Activated gamma-delta T cell (primary cell): ENCODE measurements around the gene FGF5.
"Not testable (repeated sequence)": the region's sequence is repeated elsewhere in the genome, so short reads cannot be mapped to it uniquely, and the experiment has no call there.

Experiments
- DNase-seq: peaks from one replicate; lab custom pipeline; 2025; lab: John Stamatoyannopoulos, UW

The FGF5 gene

DNA sequence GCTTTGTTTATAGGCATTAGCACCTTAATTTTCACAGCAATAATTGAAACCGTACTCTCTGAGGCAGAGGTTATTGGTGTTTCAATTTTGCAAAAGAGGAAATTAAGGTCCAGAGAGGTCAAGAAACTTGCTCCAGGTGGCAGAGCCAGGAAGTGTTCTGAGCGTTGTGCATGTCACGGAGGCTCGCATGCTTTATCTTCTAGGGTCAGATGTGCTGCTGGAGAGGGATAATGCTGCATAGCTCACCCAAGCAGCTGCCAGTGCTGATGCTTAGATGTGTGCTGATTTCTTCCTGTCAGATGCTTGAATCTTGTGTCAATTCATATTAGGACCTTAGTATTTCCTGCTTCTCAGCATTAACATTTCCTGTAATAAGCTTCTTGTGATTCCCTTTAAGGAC, 13.0 kb upstream of the FGF5 start:
- no peak for DNase-seq

DNA sequence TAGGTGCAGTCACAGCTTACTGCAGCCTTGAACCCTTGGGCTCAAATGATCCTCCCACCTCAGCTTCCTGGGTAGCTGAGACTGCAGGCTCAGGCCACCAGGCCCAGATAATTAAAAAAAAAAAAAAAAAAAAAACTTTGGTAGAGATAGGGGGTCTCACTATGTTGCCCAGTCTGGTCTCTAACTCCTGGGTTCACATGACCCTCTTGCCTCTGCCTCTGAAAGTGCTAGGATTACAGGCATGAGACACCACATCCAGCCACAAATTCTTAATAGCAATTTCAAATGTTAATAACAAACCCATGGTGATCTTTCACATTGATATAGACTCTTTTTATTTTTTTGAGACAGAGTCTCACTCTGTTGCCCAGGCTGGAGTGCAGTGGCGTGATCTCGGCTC, 12.3 kb upstream of the FGF5 start:
- DNase-seq: no peak

DNA sequence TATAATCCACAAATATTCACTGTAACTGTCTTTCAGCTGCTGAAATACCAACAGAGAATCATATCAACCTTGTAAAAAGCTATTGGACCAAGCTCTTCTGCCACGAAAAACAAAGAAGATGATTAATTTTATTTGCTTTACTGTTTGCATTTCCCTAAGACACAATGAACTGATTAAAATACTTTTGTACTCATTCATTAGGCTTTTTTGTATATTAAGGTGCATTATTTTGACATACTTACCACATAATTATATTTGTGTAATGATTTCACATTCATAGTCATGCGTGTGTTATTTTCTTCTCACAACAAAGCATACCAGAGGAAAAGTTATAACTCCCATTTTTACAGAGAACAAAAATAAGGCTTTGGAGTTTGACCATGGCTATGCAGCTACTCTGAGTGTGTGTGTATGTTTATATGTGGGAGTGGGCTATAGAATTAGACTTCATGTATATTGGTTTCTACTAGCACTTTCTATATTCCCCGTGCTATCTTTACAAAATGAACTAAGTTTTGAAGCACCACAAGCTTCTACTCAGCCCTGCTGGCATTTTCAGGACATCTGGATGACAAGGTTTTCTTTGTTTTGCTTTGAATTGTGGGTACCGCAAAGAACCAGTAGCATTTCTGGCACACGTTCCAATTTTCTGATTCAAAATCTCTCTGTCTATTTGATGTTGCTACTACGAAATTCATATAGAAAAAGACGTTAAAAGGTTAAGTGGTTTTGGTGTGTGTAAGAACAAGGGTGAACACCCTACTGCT, 11.0 kb upstream of the FGF5 start:
- no peak for DNase-seq

DNA sequence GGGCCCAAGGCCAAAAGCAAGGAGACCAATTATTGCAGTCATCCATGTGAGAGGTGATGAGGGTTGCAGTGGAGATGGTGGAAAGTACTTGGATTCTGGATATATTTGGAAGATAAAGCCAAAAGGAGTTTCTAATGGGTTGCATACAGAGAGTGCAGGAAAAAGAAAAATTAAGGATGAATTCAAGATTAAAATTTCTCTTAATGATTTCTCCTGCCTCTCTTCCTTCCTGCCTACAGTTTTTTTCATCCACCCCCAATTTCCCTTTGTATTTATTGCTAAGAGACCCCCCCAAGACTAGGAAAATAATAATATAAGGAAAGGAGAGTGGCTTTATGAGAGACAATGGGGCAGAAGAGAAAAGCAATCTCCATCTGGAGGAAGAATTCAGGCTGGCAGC, 8.6 kb upstream of the FGF5 start:
- DNase-seq: no peak

DNA sequence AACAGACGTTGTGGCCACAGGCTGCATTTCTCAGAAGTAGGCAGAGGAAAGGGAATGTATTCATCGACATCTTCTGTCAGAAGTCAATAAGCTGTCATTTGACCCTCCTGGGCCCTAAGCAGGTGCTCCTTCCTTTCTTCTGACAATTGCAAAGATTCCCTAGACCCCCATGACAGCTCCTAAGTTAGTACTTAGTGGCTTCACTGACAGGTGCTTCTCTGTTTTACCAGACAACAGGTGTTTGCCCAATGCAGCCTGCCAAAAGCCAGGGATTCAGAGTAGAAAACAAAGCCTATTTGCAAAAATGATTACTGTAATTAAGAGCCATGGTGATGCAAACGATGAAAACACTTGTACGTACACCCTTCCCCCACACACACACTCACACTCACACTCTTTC, 7.5 kb upstream of the FGF5 start:
- no peak for DNase-seq

DNA sequence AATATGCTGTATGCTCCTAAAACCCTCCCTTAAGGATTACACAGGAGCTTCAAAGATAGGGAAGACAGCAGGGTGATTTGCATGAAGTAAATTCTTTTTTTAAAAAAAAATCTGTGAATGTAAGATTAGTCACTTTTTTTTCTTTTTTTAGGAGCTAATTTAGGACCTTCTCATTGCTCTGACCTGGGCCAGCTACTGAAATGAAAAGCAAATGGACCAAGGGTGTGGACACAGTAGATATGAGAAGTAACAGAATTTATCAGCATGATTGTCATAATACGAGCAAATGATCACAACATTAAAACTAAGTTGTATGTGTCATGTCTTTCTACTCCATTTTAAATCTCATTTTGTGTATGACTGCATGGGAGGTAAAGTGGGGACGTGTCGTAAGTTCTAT, 6.6 kb upstream of the FGF5 start:
- DNase-seq: no peak

DNA sequence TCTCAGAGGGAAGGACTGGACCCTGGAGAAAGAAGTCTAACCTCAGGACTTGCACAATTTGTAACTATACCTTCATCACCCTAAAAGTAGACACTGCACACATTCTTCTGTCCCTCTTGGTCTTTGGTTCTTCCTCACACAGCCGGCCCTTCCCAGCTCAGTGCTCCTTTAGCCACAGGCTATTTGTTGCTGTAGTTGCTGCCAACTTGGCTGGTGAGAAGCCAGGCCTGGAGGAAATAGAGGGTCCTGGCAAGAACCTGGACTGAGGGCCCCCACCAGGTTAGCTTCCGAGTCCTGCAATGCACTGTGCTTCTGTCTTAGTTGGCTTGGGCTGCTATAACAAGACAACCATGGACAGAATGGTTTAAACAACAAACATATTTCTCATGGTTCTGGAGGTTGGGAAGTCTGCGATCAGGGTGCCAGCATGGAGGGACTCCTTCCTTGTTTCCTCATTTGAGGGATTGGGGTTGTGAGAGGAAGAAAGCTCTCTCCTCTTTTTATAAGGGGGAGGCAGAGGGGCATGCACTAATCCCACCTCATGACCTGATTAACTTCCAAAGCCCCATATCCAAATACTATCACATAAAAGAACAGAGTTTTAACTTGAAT, 4.4 kb upstream of the FGF5 start:
- DNase-seq: no peak

DNA sequence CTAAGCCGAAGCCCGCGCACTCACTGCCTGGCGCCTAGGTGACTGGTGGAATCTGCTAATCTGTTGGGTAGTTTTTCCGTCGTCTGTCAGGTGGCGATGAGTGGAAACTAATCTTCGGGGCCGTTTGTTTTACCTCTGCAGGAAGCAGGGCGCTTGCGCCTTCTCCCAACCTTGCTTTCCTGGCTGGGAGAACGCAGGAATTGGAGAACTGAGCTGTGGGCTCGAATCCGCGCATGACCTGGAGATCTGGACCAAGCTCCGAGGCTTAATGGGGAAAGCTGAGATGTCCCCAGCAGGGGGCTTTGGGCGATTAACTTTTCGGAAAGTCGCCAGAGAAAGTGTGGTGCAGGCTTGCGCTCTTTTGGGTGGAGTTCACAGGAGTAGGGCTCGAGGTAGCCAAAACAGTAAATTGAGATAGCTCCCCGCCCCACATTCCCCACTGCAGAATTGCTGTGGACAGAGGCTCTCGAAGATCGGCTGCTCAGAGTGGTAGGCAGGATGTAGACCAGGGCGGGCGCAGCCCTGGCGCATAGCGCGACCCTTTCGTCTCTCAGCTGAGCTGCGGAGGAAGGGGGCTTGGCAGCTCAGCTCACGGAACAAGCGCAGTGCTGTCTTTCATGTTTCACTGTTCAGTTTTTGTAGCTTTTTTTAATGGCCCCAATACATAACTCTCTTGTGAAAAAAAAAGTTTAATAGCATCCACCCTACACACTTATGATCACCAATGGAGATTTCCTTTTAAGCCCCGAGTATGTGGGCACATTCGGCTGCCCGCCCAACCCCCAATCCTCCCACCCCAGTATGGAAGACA, 2.7 kb upstream of the FGF5 start:
- no peak for DNase-seq

DNA sequence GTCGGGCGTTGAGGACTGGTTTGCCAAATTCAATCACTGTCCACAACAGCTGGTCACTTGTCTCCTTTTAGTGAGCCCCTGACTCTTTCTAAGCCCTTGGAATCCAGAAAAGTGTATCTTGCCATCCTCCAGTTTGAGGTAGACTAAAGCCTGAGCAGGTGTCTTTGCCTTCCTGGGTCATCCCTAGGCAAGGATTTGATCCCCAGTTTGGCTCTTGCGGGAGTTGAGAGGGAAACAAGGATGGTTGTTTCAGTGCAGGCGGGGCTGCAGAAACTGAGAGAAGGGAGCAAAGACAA, 2.2 kb upstream of the FGF5 start:
- DNase-seq: no peak

DNA sequence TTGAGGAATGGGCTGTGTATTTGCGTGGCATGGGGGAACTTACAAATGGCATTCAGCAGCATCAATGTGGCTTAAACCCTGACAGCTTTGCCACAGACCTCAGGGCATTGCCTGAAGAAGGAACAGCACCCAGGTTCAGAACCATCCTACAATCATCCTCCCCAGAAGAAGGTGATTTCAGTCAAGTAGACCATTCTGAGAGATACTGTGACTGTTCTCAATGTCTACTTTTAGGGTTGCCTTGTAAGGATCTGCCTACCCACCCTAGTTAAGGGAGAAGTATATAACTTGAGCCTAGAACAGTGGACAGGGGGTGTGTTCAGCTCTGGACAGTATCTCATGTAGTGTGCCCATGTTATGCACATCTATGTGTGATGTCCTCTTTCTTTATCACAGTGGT, 1.6 kb upstream of the FGF5 start:
- DNase-seq: no peak

DNA sequence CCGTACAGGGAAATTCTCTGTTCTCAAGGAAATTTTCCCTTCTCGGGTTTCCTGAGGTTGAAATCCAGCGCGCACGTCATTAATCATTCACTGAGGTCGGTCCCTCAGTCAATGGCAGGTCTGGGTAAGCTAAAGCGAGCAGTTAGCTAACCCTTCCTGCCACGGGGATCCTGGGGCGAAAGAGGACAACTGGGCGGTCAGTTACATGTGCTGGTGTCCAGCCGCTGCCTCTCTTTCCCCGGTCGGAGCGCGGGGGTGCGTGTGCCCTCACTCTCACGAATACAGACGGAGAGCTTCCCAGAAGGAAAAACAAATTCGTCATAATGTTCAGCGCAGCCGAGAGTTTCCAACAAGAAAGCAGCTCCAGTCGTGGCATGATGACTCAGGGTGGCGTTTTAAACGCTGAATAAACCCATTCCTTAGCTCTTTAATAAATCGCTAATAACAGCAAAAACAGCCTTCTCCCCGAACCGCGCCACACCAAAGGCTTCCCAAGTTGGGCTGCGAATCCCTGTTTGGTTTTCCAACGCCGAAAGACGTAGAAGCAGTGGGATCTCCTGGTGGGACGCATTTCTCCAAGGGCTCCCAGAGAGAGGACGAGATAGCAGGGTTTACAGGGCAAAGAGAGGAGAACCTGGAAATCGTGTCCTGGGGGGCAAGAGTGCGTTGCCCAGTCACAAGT, 752 bp upstream of the FGF5 start:
- DNase-seq: no peak

DNA sequence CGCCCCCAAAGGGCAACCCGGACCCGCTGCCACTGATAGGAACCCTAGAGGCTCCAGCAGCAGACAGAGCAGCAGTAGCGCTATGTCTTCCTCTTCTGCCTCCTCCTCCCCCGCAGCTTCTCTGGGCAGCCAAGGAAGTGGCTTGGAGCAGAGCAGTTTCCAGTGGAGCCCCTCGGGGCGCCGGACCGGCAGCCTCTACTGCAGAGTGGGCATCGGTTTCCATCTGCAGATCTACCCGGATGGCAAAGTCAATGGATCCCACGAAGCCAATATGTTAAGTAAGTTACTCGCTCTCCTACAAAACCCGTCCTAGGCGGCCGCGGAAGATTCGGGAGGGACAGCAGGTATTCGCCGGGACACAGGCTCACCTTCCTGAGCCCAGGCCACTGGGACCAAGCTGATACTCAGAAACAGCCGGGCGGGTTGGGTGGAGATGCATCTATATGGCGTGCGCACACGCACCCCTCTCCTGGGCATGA, 477 bp downstream of the FGF5 start:
- no peak for DNase-seq

DNA sequence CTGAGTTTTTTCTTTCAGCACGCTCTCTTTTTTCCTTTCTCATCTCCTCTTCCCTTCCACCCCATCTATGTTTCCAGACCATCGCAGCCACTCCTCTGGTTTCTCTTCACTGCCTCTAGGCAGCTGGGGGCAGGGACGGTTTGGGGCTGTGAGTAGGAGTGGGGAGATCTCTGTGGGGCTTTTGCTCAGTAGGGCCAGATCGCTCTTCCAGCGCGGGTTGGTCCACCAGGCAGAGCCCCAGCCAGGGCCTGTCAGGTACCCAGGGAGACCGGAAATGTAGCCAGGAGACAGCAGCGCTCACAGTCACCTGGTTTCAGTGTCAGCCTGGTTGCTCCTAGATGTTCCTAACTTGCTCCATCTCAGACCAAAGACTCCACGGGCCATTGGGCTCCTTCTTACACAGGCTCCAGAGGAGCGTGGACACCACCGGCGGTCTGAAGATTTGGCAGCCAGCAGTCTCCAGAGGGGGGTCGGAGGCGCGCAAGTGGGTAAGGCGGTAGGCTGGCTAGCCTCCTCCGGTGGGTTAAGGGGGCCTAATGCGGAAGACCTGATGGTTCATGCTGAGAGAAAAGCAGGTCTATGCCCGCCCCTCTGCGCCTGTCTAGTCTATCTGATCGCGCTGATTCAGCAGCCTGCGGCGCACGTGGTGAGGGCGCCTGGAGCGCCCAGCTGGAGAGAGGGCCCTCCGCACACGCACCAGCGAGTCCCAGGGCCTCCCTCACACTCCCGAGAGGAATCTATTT, 1.8 kb downstream of the FGF5 start:
- DNase-seq: no peak

DNA sequence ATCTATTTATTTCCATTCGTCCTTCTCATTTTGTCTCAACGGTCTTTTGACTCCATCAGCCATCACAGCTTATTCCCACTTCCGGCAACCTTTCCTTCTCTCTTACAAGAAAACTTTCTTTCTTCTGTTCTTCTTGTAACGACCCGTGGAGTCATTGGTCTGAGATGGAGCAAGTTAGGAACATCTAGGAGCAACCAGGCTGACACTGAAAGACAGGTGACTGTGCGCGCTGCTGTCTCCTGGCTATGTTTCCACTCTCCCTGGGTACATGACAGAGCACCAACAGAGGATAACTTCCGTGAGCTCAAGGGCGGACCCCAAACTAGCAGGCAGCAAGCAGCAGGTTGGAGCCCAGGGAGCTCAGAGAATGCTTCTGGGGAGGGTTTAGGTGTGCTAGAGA, 2.5 kb downstream of the FGF5 start:
- no peak for DNase-seq

DNA sequence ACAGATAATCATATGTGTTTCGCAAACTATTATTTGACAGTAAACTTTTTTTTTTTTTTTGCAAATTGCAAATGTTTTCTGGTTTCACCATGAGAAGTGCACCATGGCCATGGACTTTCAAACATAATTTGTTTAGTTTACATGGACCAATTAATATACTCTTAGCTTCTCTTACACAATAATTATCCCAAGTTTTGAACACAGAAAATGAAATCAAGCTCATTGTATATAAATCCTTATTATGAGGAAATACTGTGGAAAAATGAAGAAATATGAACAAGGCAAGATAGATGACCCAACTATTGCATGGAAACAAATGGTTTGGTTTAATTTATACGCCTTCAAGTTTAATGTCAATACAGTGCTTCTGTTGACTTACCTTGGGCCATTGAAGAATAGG, 3.9 kb downstream of the FGF5 start:
- DNase-seq: no peak

DNA sequence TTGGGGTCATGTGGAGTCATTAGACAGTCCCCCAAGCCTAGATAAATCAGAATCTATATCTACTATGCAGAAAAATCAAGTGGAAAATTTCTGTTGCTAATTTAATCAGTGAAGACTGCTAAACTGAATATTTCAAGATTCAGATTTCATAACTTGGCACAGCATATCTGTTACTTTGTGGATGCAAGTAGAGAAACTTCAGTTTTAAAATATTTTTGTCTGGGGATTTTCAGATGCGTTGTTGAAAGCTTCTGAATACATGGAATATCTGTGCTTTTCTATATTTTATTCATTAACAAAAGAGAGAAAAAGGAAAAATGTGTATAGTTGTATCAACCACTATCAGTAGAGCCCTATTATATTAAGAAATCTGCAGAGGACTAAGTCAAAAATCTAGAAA, 4.4 kb downstream of the FGF5 start:
- no peak for DNase-seq

DNA sequence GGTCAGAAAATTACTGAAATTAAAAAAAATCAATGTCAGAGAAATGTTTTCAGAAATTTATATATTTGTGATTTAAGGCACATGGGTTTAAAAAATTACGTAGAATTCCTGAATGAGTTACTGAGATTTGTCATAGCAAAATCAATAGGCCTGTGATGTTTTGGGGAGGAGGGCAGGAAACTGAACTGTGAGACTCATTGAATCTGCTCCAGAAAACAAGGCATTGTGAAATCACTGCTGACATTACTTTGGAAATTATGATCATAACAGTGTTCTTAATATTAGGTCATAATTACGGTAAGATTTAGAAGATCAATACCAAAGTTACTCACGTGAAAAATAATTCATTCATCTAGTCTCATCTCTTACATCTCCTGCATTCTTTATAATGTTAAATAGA, 5.3 kb downstream of the FGF5 start:
- DNase-seq: no peak

DNA sequence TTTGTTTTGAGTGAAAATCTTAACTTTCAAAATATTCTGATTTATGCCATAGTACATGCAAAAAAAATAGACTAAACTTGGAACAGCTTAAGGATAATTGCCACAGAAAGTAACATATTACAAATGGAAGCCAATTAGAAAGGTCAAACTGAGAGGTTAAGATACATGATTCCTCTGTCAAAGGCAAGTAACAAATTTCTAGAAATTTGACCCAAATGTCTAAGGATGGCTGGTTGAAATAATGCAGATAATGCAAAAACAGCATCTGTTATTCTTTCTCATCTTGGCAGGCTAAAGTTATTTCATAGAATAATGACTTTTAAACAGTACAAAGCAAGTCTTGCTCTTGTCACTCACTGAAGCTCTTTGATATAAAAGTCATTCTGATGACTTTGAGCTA, 10.5 kb downstream of the FGF5 start:
- DNase-seq: no peak

DNA sequence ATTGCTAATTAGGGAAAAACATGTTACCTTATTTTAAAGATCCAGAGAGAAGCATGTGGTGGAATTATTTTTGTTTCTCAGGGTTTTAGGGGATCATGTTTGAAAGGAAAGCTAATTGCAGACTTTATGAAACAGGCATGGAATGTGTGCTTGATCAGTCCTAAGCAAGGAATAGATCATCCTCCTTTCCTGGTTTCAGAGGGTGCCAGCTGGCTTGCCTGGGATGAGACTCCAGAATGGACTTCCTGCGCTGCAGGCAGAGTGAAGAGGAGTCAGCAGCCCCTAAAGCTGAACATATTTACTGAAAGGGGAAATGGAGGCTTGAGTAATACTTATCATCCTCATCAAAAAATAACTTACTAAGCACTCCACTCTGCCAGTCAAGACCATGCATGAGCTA, 13.3 kb downstream of the FGF5 start:
- no peak for DNase-seq

DNA sequence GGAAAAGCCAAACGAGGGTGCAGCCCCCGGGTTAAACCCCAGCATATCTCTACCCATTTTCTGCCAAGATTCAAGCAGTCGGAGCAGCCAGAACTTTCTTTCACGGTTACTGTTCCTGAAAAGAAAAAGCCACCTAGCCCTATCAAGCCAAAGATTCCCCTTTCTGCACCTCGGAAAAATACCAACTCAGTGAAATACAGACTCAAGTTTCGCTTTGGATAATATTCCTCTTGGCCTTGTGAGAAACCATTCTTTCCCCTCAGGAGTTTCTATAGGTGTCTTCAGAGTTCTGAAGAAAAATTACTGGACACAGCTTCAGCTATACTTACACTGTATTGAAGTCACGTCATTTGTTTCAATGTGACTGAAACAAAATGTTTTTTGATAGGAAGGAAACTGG, 20.0 kb downstream of the FGF5 start:
- no peak for DNase-seq

DNA sequence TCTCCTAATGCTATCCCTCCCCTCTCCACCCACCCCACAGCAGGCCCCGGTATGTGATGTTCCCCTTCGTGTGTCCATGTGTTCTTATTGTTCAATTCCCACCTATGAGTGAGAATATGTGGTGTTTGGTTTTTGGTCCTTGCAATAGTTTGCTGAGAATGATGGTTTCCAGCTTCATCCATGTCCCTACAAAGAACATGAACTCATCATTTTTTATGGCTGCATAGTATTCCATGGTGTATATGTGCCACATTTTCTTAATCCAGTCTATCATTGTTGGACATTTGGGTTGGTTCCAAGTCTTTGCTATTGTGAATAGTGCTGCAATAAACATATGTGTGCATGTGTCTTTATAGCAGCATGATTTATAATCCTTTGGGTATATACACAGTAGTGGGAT, 24.2 kb downstream of the FGF5 start:
- DNase-seq: not testable (repeated sequence)

DNA sequence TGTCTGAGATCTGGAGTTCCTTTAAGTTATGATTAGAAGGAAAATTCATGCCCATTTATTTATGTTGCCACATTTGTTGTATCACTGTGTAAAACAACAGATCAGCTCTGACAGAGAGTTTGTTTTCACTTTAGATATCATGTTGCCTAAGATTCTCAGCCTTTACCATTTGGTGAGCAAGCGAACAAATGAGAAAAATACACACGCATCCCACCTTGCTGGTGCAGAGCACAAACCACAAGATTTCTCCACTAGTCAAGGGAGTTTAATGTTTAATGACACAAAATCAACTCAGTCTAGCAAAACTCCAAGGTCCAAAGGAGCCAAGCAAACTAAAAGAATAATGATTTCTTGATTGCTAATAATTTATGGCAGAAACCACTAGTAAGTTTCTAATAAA, 27.7 kb downstream of the FGF5 start:
- DNase-seq: no peak
